GM23248 (cell line): ENCODE results near the gene AFAP1. TPM values are rescaled to one million over a fixed set of nuclear protein-coding genes. Genes with fewer than 3 reads are reported as not detected.
"Not testable (repeated sequence)": the region's sequence is repeated elsewhere in the genome, so short reads cannot be mapped to it uniquely, and the experiment has no call there.

Experiments
- DNase-seq: peaks from one replicate; pipeline ENCODE4 v3.0.0-alpha.2; 2015
- H2AFZ ChIP-seq: fragments of 200-600 bp; sonication (generic); 2 replicates; pipeline ENCODE4 v1.6.1; 2016; ENCODE audit warnings: antibody characterized with exemption
- H3F3A ChIP-seq: fragments of 200-600 bp; sonication (generic); 2 replicates; pipeline ENCODE4 v1.6.1; 2016; ENCODE audit warnings: mild to moderate bottlenecking, antibody characterized with exemption, mixed run types; ENCODE audit not compliant: insufficient read depth
- H3K27ac ChIP-seq: fragments of 200-600 bp; sonication (generic); 2 replicates; pipeline ENCODE4 v1.5.1; 2016; ENCODE audit warnings: mild to moderate bottlenecking
- H3K27me3 ChIP-seq: fragments of 200-600 bp; sonication (generic); replicated peaks from 2 replicates; pipeline ENCODE4 v1.6.1; 2016; ENCODE audit warnings: mild to moderate bottlenecking; ENCODE audit not compliant: insufficient read depth
- H3K36me3 ChIP-seq: fragments of 200-600 bp; sonication (generic); 2 replicates; pipeline ENCODE4 v1.6.1; 2016; ENCODE audit warnings: low read depth, mild to moderate bottlenecking
- H3K4me1 ChIP-seq: fragments of 200-600 bp; sonication (generic); 2 replicates; pipeline ENCODE4 v1.6.1; 2016; ENCODE audit warnings: mild to moderate bottlenecking; ENCODE audit not compliant: insufficient read depth
- H3K4me2 ChIP-seq: fragments of 200-600 bp; sonication (generic); one replicate; pipeline ENCODE4 v1.6.1; 2016; ENCODE audit warnings: mild to moderate bottlenecking; ENCODE audit not compliant: unreplicated experiment
- H3K4me3 ChIP-seq: fragments of 200-600 bp; sonication (generic); 2 replicates; pipeline ENCODE4 v1.5.1; 2016; ENCODE audit warnings: mild to moderate bottlenecking
- H3K79me2 ChIP-seq: fragments of 200-600 bp; sonication (generic); 2 replicates; pipeline ENCODE4 v1.6.1; 2016; ENCODE audit warnings: mild to moderate bottlenecking; ENCODE audit not compliant: insufficient read depth
- H3K9ac ChIP-seq: fragments of 200-600 bp; sonication (generic); 2 replicates; pipeline ENCODE4 v1.6.1; 2016; ENCODE audit warnings: mild to moderate bottlenecking
- H3K9me2 ChIP-seq: fragments of 200-600 bp; sonication (generic); 2 replicates; pipeline ENCODE4 v1.6.1; 2016; ENCODE audit warnings: mixed run types, mild to moderate bottlenecking, moderate library complexity; ENCODE audit not compliant: insufficient read depth
- H3K9me3 ChIP-seq: fragments of 200-600 bp; sonication (generic); one replicate; pipeline ENCODE4 v1.6.1; 2017; ENCODE audit warnings: low read depth
- H4K20me1 ChIP-seq: fragments of 200-600 bp; sonication (generic); 2 replicates; pipeline ENCODE4 v1.6.0; 2016; ENCODE audit not compliant: insufficient read depth
- EZH2 ChIP-seq: fragments of 200-600 bp; sonication (generic); IDR thresholded peaks from 2 replicates; pipeline ENCODE4 v1.6.1; 2018; ENCODE audit warnings: antibody characterized with exemption, mild to moderate bottlenecking; ENCODE audit not compliant: insufficient read depth, poor library complexity, severe bottlenecking
- EZH2phosphoT487 ChIP-seq: fragments of 200-600 bp; sonication (generic); IDR thresholded peaks from 2 replicates; pipeline ENCODE4 v1.6.1; 2018; ENCODE audit warnings: antibody characterized with exemption, moderate library complexity, mild to moderate bottlenecking, low read depth; ENCODE audit not compliant: insufficient read depth
- WGBS, 2 experiments: methylation state at CpG; one replicate each; pipeline ENCODE4 v1.1.6; 2015 to 2017; ENCODE audit warnings: low lambda C conversion rate in 2 of 2, low coverage in 1 of 2; ENCODE audit errors: missing lambda C conversion rate in 2 of 2; 5-methylcytosine and 5-hydroxymethylcytosine counted together
- in situ Hi-C: fragments of 300-500 bp; cut with MboI; formaldehyde crosslinking; loops from 2 replicates; pipeline ENCODE4 v1.15.0; 2020
- polyA plus RNA-seq: library from polyadenylated mRNA; unstranded; fragments of >200 nt; fragmentation: Nextera tagmentation; extraction: Ambion mirVana; gene quantifications from 2 replicates; pipeline ENCODE4 v1.2.1, GENCODE V29; 2016
- total RNA-seq: library from RNA; depleted of rRNA; stranded (reverse); fragments of >200 nt; shearing (Covaris generic); gene quantifications from 2 replicates; pipeline ENCODE4 v1.2.3, GENCODE V29; 2014

Gene AFAP1
- total and polyA plus RNA-seq, 2 experiments from 2014 or later = 54.4 to 103 TPM

GRCh38 chr4:7947927-7948326, 8.3 kb upstream of the AFAP1 start:
- H3K9me3 ChIP-seq = no peaks in the 10 kb centered on the region
- H3K27me3 ChIP-seq = no peaks in the 10 kb centered on the region
- H3K4me2 ChIP-seq = no peak overlapping the region
- no peaks in the 10 kb centered on the region for H3K79me2 ChIP-seq
- H2AFZ ChIP-seq = no peak overlapping the region
- no peaks in the 10 kb centered on the region for H3K36me3 ChIP-seq
- H3K4me1 ChIP-seq = peaks cover 16% of the 10 kb centered on the region
- no peak for DNase-seq
- WGBS, 2 experiments = 69 to 75% methylated on average over 4 of the region's 4 CpGs
- peaks cover 17% of the 10 kb centered on the region for H3F3A ChIP-seq
- TF ChIP-seq EZH2 (no peak), EZH2phosphoT487 (no peak)
- no peak overlapping the region for H3K4me3 ChIP-seq
- H3K9ac ChIP-seq = no peak overlapping the region
- H3K9me2 ChIP-seq = no peaks in the 10 kb centered on the region
- H3K27ac ChIP-seq = no peak overlapping the region
- no peaks in the 10 kb centered on the region for H4K20me1 ChIP-seq
- in situ Hi-C loops = no loop called here

GRCh38 chr4:7945709-7946380, 6.2 kb upstream of the AFAP1 start:
- in situ Hi-C loops = no loop called here
- no peaks in the 10 kb centered on the region for H4K20me1 ChIP-seq
- H3F3A ChIP-seq = peaks cover 17% of the 10 kb centered on the region
- no peak for DNase-seq
- no peak overlapping the region for H2AFZ ChIP-seq
- TF ChIP-seq EZH2phosphoT487 (no peak), EZH2 (no peak)
- no peaks in the 10 kb centered on the region for H3K36me3 ChIP-seq
- no peaks in the 10 kb centered on the region for H3K79me2 ChIP-seq
- H3K9ac ChIP-seq = no peak overlapping the region
- no peak overlapping the region for H3K4me2 ChIP-seq
- no peak overlapping the region for H3K4me3 ChIP-seq
- WGBS, 2 experiments = 56 to 62% methylated on average over 14 of the region's 14 CpGs
- no peaks in the 10 kb centered on the region for H3K27me3 ChIP-seq
- peaks cover 16% of the 10 kb centered on the region for H3K4me1 ChIP-seq
- no peaks in the 10 kb centered on the region for H3K9me2 ChIP-seq
- no peaks in the 10 kb centered on the region for H3K9me3 ChIP-seq
- no peak overlapping the region for H3K27ac ChIP-seq

GRCh38 chr4:7944599-7945220, 5.0 kb upstream of the AFAP1 start:
- Histone ChIP-seq H3K36me3 (no peaks in the 10 kb centered on the region), H3K27ac (no peak overlapping the region), H3K9ac (no peak overlapping the region), H3K9me3 (no peaks in the 10 kb centered on the region), H3K4me2 (no peak overlapping the region), H3K4me1 (peaks cover 19% of the 10 kb centered on the region), H3F3A (peaks cover 17% of the 10 kb centered on the region), H2AFZ (no peak overlapping the region), H3K9me2 (no peaks in the 10 kb centered on the region), H4K20me1 (no peaks in the 10 kb centered on the region), H3K4me3 (no peak overlapping the region), H3K27me3 (no peaks in the 10 kb centered on the region), H3K79me2 (no peaks in the 10 kb centered on the region)
- DNase-seq = peak; percentile 64
- WGBS, 2 experiments = 70% methylated on average over 5 of the region's 5 CpGs
- TF ChIP-seq EZH2 = no peak
- TF ChIP-seq EZH2phosphoT487 = no peak
- in situ Hi-C loops = no loop called here

DNA sequence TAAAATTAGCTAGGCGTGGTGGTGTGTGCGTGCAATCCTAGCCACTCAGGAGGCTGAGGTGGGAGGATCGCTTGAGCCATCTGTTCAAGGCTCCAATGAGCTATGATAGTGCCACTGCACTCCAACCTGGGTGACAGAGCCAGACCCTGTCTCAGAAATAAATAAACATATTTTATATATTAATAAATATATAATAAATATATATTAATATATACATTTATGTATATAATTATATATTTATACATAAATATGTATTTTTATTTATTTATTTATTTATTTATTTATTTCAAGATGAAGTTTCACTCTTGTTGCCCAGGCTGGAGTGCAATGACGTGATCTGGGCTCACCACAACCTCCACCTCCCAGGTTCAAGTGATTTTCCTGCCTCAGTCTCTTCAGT, 4.0 kb upstream of the AFAP1 start:
- H3K79me2 ChIP-seq, H3K27me3 ChIP-seq, in situ Hi-C loops, H2AFZ ChIP-seq, H3K4me3 ChIP-seq, H3K9me2 ChIP-seq, H3K9me3 ChIP-seq, H3K4me2 ChIP-seq, H3K9ac ChIP-seq, H4K20me1 ChIP-seq, DNase-seq, H3K36me3 ChIP-seq, H3K27ac ChIP-seq: not testable (repeated sequence)
- 95 to 97% methylated on average over 4 of the region's 4 CpGs for WGBS, 2 experiments
- H3K4me1 ChIP-seq = peaks cover 13% of the 10 kb centered on the region
- peaks cover 16% of the 10 kb centered on the region for H3F3A ChIP-seq
